Spleen (tissue), 7 donors: ENCODE results near the gene WNT9B.

ENCODE experiments used
- CTCF ChIP-seq, 11 experiments: fragments of 200-600 bp in 7 of 11; fragments of 450-650 bp in 4 of 11; sonication (generic) in 4 of 11; IDR thresholded peaks in 8 of 11; conservative IDR thresholded peaks in 3 of 11; 1 replicate in 7 of 11; 2 replicates in 4 of 11; pipeline versions ENCODE4 v1.4.0 to v1.8.0; 2016 to 2021; ENCODE audit warnings: antibody characterized with exemption in 11 of 11, inconsistent platforms in 4 of 11, mild to moderate bottlenecking in 1 of 11
- POLR2A ChIP-seq, 3 donors: fragments of 450-650 bp; IDR thresholded peaks; one replicate each; pipeline ENCODE4 v1.5.1; 2017; ENCODE audit warnings: antibody characterized with exemption in 3 of 3, mild to moderate bottlenecking in 1 of 3
- POLR2AphosphoS5 ChIP-seq, 3 donors: sonication (generic); formaldehyde crosslinking; IDR thresholded peaks; one replicate each; pipeline ENCODE4 v1.5.1; 2017; ENCODE audit warnings: antibody characterized with exemption in 3 of 3
- donor health status: DM: no; HTN: no; CAD: no; lungs with moderate emphysema.
- donor health status: DM: no; HTN: no; CAD: no.
- donor health status: DM: no; HTN: no; CAD: no.

DNA sequence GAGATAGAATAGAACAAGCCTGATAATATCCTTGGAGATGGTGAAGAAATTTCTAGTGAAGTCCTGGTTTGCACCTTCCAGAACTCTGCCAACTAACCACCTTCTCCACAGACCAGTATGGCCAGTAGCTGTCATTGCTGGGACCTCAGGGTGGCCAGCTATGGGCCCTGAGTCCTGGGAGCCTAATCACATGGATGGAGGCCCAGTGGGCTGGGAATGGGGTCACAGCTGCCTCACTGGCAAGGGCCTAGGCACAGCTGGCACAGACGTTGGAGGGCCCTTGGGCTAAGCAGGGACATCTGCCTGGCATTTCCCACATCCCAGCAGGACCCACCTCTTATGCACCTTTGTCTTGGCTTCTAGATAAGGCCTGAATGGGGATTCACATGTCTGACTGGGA, 25.3 kb upstream of the WNT9B start:
- no peak for TF ChIP-seq CTCF (IDR thresholded peaks at IDR 0.05 in 8 of 11, conservative IDR thresholded peaks at IDR 0.05 in 3 of 11)
- TF ChIP-seq POLR2A (IDR thresholded peaks at IDR 0.05), result no peak
- TF ChIP-seq POLR2AphosphoS5 (IDR thresholded peaks at IDR 0.05), result no peak
